Natural killer cell treated with Interleukin-12 subunit alpha and Interleukin-12 subunit beta and Interleukin-15 and Interleukin-18, amount 100 ng/mL, for 72 hours (primary cell): ENCODE measurements around the gene PTK6. TPM values are rescaled to one million over a fixed set of nuclear protein-coding genes. Genes with fewer than 3 reads are reported as not detected.

Experiments used
- ATAC-seq, 2 donors: fragments of 150-1000 bp; cut with Tn5 transposase in 1 of 2; sonication (Bioruptor Pico), chemical (Tn5 transposase) in 1 of 2; 2 replicates each; pipeline ENCODE4 v1.10.0; 2021
- DNase-seq: peaks from one replicate; pipeline ENCODE4 v3.0.0; 2022; ENCODE audit warnings: low spot score
- H3K27ac Mint-ChIP-seq, 2 donors: 1 replicate in 1 of 2; 2 replicates in 1 of 2; pipeline ENCODE4 v1.8.0; 2022; ENCODE audit warnings: mixed read lengths in 2 of 2, mild to moderate bottlenecking in 1 of 2, moderate library complexity in 1 of 2
- H3K27me3 Mint-ChIP-seq, 2 donors: 1 replicate in 1 of 2; 2 replicates in 1 of 2; pipeline ENCODE4 v1.8.0; 2022; ENCODE audit warnings: mixed read lengths in 2 of 2
- H3K36me3 Mint-ChIP-seq: one replicate; pipeline ENCODE4 v1.8.0; 2022; ENCODE audit warnings: mixed read lengths
- H3K4me1 Mint-ChIP-seq, 2 donors: 1 replicate in 1 of 2; 2 replicates in 1 of 2; pipeline ENCODE4 v1.8.0; 2022; ENCODE audit warnings: low read depth in 2 of 2, mixed read lengths in 2 of 2, mild to moderate bottlenecking in 1 of 2
- H3K4me3 Mint-ChIP-seq: one replicate; pipeline ENCODE4 v1.8.0; 2022; ENCODE audit warnings: mixed read lengths
- H3K9me3 Mint-ChIP-seq: 2 replicates; pipeline ENCODE4 v1.8.0; 2022; ENCODE audit warnings: mixed read lengths
- total RNA-seq, 2 donors: library from RNA; stranded (reverse); gene quantifications; one replicate each; pipeline ENCODE4 v1.2.3, GENCODE V29; 2022

PTK6 gene
- under 1 TPM in 1 of 2 donors, not detected in 1; 0.19 TPM for total RNA-seq

DNA sequence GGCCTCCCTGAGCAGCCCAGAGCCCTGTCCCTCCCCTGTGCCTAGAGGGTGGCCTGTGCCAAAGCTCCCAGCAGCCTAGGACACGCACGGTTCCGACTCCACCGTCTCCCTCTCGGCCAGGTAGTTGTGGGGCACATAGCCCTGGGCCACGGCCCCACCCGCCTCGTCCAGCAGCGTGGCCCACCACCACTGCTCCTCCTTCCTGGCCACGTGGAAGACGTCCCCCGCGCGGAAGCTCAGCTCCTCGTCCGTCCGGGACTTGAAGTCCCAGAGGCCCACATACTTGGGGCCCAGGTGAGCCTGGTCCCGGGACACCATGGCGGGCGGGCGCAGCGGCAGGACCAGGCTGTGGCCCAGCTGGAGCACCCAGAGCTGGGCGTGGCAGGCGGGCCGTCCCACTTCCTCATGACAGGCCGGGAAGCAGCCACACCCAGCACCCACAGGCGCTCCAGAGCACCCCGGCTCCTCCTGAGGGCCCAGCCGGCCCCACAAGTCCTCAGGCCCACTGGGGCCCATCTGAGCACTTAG lies at the start of gene PTK6:
Gene PTK6, minus strand, starts transcription at position 380 of the 528 bp plus-strand sequence. Its CDS starts 62 bp downstream, at position 318.
- peak; percentile 51 for DNase-seq
- Mint-ChIP-seq H3K4me3 (peak within 1 kb of the TSS; percentile 76), H3K36me3 (no peaks in the 10 kb centered on the region), H3K9me3 (no peaks in the 10 kb centered on the region), H3K4me1 (peaks cover 0 to 14% of the 10 kb centered on the region in 2 donors), H3K27me3 (peaks cover 0 to 2% of the 10 kb centered on the region in 2 donors), H3K27ac (peak within 1 kb of the TSS; percentile 63 to 73)
- ATAC-seq = no peak

DNA sequence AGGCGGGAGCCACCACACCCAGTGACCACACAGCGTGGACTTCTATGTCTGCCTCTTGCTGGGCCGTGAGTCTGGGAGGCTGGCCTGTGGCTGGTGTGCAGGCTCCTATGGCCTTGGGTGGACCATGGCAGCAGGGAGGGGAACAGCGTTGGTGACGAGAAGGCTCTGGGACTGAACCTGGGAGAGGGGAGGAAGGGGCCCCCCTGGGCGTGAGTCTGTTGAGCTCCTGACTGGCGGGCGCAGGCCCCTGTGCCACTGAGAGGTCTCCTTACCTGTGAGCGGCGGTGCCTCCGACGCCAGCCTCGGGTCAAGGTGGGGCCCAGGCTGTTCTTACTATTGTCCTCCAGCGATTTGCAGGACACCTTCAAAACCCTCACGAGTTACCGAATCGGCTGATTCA lies 49.6 kb upstream of the PTK6 start:
- Mint-ChIP-seq H3K4me3 (no peak overlapping the region), H3K4me1 (peaks cover 0 to 2% of the 10 kb centered on the region in 2 donors), H3K9me3 (no peaks in the 10 kb centered on the region), H3K27me3 (no peaks in the 10 kb centered on the region), H3K27ac (no peak overlapping the region), H3K36me3 (no peaks in the 10 kb centered on the region)
- ATAC-seq = no peak
- no peak for DNase-seq

DNA sequence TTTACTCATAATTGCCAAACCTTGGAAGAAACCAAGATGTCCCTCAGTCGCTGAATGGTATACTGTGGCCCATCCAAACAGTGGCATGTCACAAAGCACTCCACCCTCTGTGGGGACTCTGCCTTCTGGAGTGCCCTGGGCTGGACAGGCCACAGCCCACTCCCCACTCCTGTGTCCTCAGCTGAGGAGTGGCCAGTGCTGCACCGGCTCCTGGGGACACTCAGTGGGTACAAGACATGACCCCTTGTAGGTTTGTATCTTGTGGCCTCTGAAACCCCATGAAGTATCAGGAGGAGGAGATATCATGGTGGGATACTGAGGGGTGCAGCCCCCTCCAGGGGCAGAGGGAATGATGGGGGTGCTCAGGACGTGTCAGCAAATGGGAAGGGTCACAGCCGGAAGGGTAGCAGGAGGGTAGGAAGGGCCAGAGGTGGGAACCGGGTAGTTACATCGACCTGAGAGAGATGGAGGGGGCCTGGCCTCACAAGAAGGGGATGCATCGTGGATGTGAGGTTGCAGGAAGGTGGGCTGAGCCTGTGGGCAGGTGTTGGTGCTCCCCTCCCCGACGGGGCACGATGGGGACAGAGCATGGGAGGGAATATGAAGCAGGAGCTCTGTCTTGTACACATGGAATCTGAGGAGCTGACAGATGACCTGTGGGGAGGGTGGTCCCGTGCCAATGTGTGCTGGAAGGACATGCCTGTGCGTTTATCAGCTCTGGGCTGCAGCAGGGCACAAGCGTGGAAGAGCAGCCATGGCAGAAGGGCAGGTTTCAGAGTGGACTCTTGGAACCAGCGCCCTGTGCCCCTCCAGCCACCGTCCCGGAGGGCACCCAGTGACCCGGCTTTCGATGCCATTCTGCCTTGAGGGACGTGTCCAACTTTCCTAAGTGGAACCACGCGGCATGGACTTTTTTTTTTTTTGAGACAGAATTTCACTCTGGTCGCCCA lies 48.7 kb upstream of the PTK6 start:
- peaks cover 0 to 2% of the 10 kb centered on the region in 2 donors for H3K4me1 Mint-ChIP-seq
- H3K36me3 Mint-ChIP-seq = no peaks in the 10 kb centered on the region

DNA sequence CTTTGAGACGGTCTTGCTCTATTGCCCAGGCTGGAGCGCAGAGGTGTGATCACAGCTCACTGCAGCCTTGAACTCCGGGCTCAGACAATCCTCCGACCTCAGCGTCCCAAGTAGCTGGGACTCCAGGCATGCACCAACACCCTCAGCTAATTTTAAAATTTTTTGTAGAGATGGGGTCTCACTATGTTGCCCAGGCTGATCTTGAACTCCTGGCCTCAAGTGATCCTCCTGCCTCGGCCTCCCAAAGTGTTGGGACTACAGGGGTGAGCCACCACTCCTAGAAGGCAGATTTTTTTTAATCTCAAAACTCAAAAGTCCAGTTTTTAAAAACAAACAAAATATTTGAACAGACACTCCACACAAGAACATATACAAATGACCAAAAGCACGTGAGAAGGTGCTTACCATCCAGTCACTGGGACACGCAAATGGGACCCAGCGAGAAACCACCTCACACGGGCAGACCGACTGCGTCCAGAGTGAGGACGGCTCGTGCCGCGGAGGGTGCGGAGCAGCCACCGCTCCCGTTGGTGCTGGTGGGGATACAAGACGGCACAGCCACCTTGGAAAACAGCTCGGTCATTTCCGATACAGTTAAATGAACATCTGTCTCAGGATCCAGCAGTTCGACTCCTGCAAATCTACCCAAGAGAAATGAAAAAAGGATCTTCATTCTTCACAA lies 45.3 kb upstream of the PTK6 start:
- no peak overlapping the region for H3K27ac Mint-ChIP-seq
- no peaks in the 10 kb centered on the region for H3K36me3 Mint-ChIP-seq
- no peaks in the 10 kb centered on the region for H3K9me3 Mint-ChIP-seq
- no peak for ATAC-seq
- H3K4me1 Mint-ChIP-seq = peaks cover 0 to 2% of the 10 kb centered on the region in 2 donors
- H3K27me3 Mint-ChIP-seq = peaks cover 0 to 3% of the 10 kb centered on the region in 2 donors
- H3K4me3 Mint-ChIP-seq = no peak overlapping the region
- DNase-seq = no peak

More for the DNA sequence above, 48.7 kb upstream of the PTK6 start:
- no peak overlapping the region for H3K27ac Mint-ChIP-seq
- no peaks in the 10 kb centered on the region for H3K9me3 Mint-ChIP-seq
- no peak overlapping the region for H3K4me3 Mint-ChIP-seq
- no peaks in the 10 kb centered on the region for H3K27me3 Mint-ChIP-seq
- ATAC-seq (no peak), DNase-seq (no peak)

DNA sequence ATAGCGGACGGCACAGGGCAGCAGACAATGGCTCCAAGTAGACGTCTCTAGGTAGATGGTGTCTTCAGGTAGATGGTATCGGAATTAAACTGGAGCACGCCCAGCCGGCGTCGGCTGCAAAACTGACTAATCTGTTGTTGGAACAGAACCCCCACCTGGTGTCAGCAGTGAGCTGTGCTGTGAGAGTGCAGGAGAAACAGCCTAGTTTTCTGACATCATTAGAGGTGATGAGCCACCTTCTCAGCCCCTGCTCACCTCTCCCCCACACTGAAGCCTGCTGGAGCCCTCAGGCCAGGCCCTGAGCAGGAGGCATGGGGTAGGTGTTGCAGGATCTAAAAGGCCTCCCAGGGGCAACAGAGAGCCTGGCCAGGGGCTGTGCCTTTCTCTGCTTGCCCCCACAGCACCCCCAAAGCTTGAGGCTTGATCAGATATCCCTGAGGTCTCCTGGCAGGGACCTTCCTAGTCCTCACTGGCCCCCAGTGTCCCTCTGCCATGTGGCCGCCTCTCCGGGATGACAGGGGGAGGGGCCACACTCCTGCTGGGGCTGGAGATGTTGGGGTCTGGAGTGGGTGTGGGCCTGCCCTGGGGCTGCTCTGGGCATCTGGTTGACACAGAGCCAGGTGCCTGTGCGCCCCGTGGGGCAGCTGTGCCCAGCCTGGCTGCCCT lies 43.8 kb upstream of the PTK6 start:
- DNase-seq (no peak), ATAC-seq (peak in 1 of 2 donors; percentile 50)
- Mint-ChIP-seq H3K4me1 (peaks cover 0 to 4% of the 10 kb centered on the region in 2 donors), H3K27ac (no peak overlapping the region), H3K9me3 (no peaks in the 10 kb centered on the region), H3K27me3 (peaks cover 5 to 6% of the 10 kb centered on the region in 2 donors), H3K36me3 (no peaks in the 10 kb centered on the region), H3K4me3 (no peak overlapping the region)

DNA sequence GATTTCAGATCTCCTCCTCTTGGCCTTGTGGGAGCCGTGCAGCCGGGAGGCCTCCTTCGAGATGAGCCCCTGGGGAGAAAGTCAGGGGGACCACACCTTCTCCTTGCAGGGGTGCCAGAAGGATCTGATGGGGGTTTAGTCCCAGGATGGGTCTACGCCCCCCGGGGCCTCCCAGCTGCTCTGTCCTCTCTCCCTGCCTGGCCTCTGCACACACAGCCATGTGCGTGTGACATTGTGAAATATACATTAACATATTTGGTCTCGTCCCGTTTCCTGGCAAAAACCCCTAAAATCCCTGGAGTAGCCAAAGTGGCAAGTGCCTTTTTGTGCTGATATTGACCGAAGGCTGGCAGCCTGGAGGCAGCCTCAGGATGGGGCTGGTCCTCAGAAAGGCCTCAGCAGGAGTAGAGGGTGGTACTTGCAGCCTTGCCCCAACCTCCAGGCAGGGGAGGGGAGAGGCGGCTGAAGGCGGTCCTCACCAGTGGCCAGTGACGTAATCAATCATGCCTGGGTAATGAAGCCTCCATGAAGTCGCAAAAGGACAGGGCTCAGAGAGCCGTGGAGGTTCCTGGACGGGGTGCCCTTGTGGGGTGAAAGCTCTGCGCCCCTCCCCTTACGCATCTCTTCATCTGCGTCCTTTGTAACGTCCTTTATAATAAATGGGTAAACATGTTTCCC lies 42.0 kb upstream of the PTK6 start:
- Mint-ChIP-seq H3K4me3 (no peak overlapping the region), H3K4me1 (peaks cover 0 to 2% of the 10 kb centered on the region in 2 donors), H3K27me3 (peaks cover 5 to 6% of the 10 kb centered on the region in 2 donors), H3K9me3 (no peaks in the 10 kb centered on the region), H3K27ac (no peak overlapping the region), H3K36me3 (no peaks in the 10 kb centered on the region)
- ATAC-seq = no peak
- no peak for DNase-seq

DNA sequence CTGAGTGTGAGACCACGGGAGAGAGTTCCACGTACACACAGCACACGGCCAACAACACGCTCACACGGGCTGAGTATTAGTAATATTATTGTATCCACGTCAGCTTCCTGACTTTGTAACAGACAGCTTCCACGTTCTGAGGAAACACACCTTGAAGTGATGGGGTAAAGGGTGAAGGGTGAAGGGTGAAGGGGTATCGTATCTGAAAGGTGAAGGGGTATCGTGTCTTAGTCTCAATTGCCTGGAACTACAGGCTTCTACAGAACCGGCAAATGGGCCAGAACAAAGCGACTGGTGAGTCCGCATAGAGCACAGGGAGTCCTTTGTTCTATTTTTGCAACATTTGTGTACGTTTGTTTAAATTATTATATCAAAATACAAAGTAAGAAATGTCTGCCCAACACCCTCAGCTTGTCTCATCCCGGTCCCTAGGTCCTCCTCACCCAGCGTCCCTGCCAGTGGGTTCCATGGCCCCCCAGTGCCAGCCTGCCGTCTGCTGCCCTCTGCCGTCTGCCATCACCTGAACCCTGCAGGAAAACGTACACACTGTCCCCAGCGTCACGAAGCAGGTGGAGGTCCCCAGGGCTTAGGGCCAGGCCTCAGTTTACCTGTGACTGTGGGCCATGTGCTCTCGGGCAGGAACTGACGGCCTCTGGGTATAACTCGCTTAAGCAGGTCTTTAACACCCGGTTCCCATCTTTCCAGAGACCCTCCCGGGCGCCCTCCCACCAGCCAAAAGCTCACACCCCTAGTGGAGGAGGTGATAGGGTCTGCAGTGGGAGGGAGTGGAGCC lies 41.2 kb upstream of the PTK6 start:
- ATAC-seq (no peak), DNase-seq (no peak)
- Mint-ChIP-seq H3K27ac (no peak overlapping the region), H3K9me3 (no peaks in the 10 kb centered on the region), H3K36me3 (no peaks in the 10 kb centered on the region), H3K27me3 (peaks cover 5 to 6% of the 10 kb centered on the region in 2 donors), H3K4me3 (no peak overlapping the region), H3K4me1 (peaks cover 0 to 5% of the 10 kb centered on the region in 2 donors)

DNA sequence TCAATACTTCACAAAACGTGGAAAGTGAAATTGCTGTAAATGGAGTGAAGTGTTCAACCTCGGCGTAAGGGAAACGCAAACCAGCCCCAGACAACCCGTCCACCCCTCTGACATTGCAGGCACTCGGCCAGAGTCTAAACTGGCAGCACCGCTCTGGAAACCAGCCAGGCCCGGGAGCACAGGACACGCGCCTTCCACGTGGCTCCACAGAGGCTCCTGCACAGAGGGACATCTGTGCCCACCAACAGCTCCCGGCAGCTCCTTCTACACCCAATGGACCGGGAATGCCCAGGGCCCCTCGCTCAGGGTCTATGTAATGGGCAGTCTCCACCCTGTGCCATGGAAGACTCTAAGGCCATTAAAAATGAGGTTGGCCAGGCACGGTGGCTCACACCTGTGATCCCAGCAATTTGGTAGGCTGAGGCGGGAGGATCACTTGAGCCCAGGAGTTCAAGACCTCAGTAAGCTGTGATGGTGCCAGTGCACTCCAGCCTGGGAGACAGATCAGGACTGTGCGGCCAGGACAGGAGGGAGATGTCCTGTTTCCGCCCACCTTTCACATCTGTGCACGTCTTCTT lies 40.2 kb upstream of the PTK6 start:
- Mint-ChIP-seq H3K27ac (no peak overlapping the region), H3K4me3 (no peak overlapping the region), H3K27me3 (peaks cover 5 to 6% of the 10 kb centered on the region in 2 donors), H3K36me3 (no peaks in the 10 kb centered on the region), H3K9me3 (no peaks in the 10 kb centered on the region), H3K4me1 (peaks cover 0 to 5% of the 10 kb centered on the region in 2 donors)
- DNase-seq = no peak
- no peak for ATAC-seq

DNA sequence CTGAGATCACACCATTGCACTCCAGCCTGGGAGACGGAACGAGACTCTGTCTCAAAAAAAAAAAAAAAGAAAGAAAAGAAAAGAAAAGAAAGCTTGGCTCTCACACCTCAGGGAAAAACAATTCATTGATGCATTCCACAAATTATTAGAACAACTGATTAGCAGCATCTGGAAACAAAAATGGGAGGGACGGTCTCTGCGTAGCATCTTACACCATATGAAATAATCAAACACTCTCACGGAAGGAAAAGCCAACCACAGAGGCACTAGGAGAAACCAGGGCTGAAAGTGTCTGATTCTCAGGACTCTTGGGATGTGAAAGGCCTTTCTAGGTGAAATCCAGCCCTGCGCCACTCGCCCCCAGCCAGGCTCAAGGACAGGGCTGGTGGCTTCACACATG lies 39.1 kb upstream of the PTK6 start:
- DNase-seq (no peak), ATAC-seq (no peak)
- peaks cover 5 to 6% of the 10 kb centered on the region in 2 donors for H3K27me3 Mint-ChIP-seq
- H3K27ac Mint-ChIP-seq = no peak overlapping the region
- peak overlapping the region; percentile 41 for H3K4me3 Mint-ChIP-seq
- peaks cover 0 to 5% of the 10 kb centered on the region in 2 donors for H3K4me1 Mint-ChIP-seq
- H3K36me3 Mint-ChIP-seq = no peaks in the 10 kb centered on the region
- H3K9me3 Mint-ChIP-seq = no peaks in the 10 kb centered on the region

DNA sequence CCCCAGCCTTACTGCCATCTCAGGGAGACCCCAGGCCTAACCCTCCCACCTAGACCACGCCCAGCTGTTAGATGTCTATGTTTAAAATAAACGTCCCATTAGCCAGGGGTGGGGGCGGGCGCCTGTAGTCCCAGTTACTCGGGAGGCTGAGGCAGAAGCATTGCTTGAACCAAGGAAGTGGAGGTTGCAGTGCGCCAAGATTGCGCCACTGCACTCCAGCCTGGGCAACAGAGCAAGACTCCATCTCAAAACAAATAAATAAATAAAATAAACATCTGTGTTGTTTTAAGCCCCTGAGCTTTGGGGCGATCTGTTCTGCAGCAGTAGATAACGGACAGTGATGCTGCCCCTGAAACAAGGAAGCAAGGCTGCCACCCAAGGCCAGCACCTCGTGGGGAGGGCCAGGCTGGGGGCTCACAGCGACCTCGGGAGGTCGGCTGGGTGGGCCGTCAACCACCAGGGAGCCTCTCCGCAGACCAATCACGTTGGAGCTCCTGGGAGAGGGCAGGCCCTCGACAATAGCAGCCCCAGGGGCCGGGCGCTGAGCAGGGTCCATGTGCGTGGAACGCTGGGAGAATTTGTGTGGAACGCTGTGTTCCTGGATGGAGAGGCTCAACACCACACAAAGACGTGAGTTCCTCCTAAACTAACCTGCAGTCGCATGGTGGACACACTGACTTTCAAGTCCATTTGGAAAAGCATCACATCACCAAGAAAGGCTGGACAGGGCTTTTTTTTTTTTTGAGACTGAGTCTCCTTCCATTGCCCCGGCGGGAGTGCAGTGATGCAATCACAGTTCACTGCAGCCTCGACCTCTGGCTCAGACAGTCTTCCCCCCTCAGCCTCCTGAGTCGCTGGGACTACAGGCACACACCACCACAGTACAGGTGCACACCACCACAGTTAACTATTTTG lies 37.9 kb upstream of the PTK6 start:
- ATAC-seq (no peak), DNase-seq (no peak)
- Mint-ChIP-seq H3K27me3 (peaks cover 5 to 6% of the 10 kb centered on the region in 2 donors), H3K27ac (no peak overlapping the region), H3K36me3 (no peaks in the 10 kb centered on the region), H3K4me1 (peaks cover 0 to 5% of the 10 kb centered on the region in 2 donors), H3K9me3 (no peaks in the 10 kb centered on the region), H3K4me3 (peak overlapping the region; percentile 25)

DNA sequence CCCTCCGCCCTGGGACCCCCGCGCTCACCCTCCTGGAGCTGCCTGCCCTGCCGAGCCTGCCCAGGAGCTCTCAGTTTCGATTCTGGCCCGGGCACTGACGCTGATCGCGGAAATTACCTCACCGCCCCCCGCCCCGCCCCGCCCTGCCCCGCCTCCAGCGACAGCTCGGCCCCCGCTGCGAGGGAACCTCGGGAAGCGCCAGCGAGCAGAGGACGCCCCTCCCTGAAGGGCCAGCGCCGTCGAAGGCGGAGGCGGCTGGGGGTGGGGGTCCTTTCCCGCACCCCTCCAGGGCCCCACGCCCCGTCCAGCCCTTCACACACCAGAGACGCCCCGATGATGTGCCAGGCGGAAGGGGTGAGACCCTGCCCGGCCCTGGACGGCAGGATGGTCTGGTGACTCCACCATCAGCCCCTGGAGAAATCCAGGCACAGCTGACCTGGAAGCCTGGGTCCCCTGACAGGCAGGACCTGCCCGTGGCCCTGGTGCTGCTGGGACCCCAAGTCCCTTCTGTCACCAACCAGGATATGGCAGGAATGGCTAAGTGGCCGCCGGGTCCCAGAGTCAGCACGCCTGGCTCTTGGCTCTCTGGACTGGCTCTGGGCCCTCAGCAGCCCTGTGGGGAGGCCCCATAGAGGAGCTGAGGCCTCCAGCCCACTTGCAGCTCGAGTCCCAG lies 37.1 kb upstream of the PTK6 start, which contains the start of gene HELZ2:
Gene HELZ2, minus strand, starts transcription at position 84 of the 673 bp plus-strand sequence. CDS start 1,854 bp downstream, outside the sequence.
- ATAC-seq = peak; percentile 91 to 96
- Mint-ChIP-seq H3K27ac (peak within 1 kb of the TSS in 1 of 2 donors; percentile 62), H3K4me3 (peak within 1 kb of the TSS; percentile 81), H3K36me3 (no peaks in the 10 kb centered on the region), H3K4me1 (peaks cover 2 to 6% of the 10 kb centered on the region in 2 donors), H3K9me3 (no peaks in the 10 kb centered on the region), H3K27me3 (peaks cover 5 to 6% of the 10 kb centered on the region in 2 donors)
- DNase-seq = peak; percentile 79
